Measurements from ENCODE around the gene EML2.

DNA sequence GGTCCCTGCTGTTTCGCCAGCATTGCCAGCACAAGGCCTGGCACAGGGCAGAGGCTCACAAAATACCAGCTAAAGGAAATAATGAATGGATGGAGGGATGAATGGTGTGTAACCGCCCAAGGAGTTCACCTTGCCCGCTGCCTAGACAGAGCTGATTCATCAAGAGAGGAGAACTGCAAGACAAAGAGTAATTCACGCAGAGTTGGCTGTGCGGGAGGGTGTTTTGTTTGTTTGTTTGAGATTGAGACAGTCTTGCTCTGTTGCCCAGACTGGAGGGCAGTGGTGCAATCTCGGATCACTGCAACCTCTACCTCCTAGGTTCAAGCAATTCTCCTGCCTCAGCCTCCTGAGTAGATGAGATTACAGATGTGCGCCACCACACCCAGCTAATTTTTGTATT, 57.6 kb downstream of the EML2 start:
- TF ChIP-seq, protein P1, sequence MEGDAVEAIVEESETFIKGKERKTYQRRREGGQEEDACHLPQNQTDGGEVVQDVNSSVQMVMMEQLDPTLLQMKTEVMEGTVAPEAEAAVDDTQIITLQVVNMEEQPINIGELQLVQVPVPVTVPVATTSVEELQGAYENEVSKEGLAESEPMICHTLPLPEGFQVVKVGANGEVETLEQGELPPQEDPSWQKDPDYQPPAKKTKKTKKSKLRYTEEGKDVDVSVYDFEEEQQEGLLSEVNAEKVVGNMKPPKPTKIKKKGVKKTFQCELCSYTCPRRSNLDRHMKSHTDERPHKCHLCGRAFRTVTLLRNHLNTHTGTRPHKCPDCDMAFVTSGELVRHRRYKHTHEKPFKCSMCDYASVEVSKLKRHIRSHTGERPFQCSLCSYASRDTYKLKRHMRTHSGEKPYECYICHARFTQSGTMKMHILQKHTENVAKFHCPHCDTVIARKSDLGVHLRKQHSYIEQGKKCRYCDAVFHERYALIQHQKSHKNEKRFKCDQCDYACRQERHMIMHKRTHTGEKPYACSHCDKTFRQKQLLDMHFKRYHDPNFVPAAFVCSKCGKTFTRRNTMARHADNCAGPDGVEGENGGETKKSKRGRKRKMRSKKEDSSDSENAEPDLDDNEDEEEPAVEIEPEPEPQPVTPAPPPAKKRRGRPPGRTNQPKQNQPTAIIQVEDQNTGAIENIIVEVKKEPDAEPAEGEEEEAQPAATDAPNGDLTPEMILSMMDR (IDR thresholded peaks at IDR 0.05; ENCODE audit: low read length): no peak
- TF ChIP-seq EZH2 (optimal IDR thresholded peaks at IDR 0.05; ENCODE audit: low read depth, low read length): no peak
